Breast epithelium (tissue), 4 donors: ENCODE data around the gene ARHGDIA. TPM values are rescaled to one million over a fixed set of nuclear protein-coding genes. Genes with fewer than 3 reads are reported as not detected.
A peak's percentile ranks its signal among the peaks of the same experiment; 100 is the strongest.

Source experiments
- DNase-seq, 2 donors: peaks; one replicate each; pipeline ENCODE4 v3.0.0-alpha.2; 2019; ENCODE audit warnings: low spot score in 2 of 2
- H3K27ac ChIP-seq, 2 donors: fragments of 200-600 bp; sonication (generic) in 1 of 2; one replicate each; pipeline ENCODE4 v1.5.1; 2016 to 2019; ENCODE audit warnings: mild to moderate bottlenecking in 1 of 2
- H3K27me3 ChIP-seq, 2 donors: fragments of 200-600 bp; sonication (generic) in 1 of 2; one replicate each; pipeline versions ENCODE4 v1.5.1 to v1.6.0; 2017 to 2019; ENCODE audit warnings: control low read depth in 1 of 2, mild to moderate bottlenecking in 1 of 2
- H3K36me3 ChIP-seq: fragments of 200-600 bp; one replicate; pipeline ENCODE4 v1.5.1; 2019
- H3K4me1 ChIP-seq, 2 donors: fragments of 200-600 bp; sonication (generic); one replicate each; pipeline ENCODE4 v1.5.1; 2016 to 2019; ENCODE audit warnings: control low read depth in 1 of 2
- H3K4me3 ChIP-seq, 3 donors: fragments of 200-600 bp; sonication (generic); 1 replicate in 2 of 3; 2 replicates in 1 of 3; pipeline ENCODE4 v1.5.1; 2016 to 2019; ENCODE audit warnings: mild to moderate bottlenecking in 3 of 3, moderate library complexity in 2 of 3
- H3K9me3 ChIP-seq, 2 donors: fragments of 200-600 bp; sonication (generic) in 1 of 2; one replicate each; pipeline ENCODE4 v1.5.1; 2016 to 2019; ENCODE audit warnings: control low read depth in 1 of 2
- POLR2A ChIP-seq: fragments of 450-650 bp; IDR thresholded peaks from one replicate; pipeline ENCODE4 v1.6.1; 2016; ENCODE audit warnings: antibody characterized with exemption, mild to moderate bottlenecking, moderate library complexity
- POLR2AphosphoS5 ChIP-seq, 3 donors: sonication (generic); formaldehyde crosslinking; IDR thresholded peaks; one replicate each; pipeline ENCODE4 v1.6.1; 2017; ENCODE audit warnings: antibody characterized with exemption in 3 of 3
- intact Hi-C: fragments of 100-400 bp; cut with DNase I; formaldehyde crosslinking; loops from one replicate; pipeline ENCODE4 v1.15.1; 2023; ENCODE audit warnings: low total_unique reads
- total RNA-seq, 3 donors: library from RNA; depleted of rRNA; stranded (reverse); fragments of >200 nt; gene quantifications; one replicate each; pipeline ENCODE4 v1.1.0, GENCODE V29; 2016
- TF ChIP-seq, protein P1 (sequence below), 3 donors: fragments of 450-650 bp; IDR thresholded peaks; one replicate each; pipeline ENCODE4 v1.5.1; 2016 to 2017; ENCODE audit warnings: antibody characterized with exemption in 3 of 3, mild to moderate bottlenecking in 3 of 3, moderate library complexity in 3 of 3

Gene ARHGDIA
- total RNA-seq, 3 donors from 2014 or later = 67.0 to 135 (median 124) TPM

- Histone ChIP-seq H3K27ac (peak overlapping the region; percentile 82 to 90), H3K9me3 (no peaks in the 10 kb centered on the region), H3K4me3 (peak overlapping the region; percentile 81 to 97 (median 82)), H3K36me3 (no peaks in the 10 kb centered on the region), H3K4me1 (peaks cover 4 to 16% of the 10 kb centered on the region in 2 donors), H3K27me3 (no peaks in the 10 kb centered on the region)
- intact Hi-C loops = no loop called here
- TF ChIP-seq, protein P1, sequence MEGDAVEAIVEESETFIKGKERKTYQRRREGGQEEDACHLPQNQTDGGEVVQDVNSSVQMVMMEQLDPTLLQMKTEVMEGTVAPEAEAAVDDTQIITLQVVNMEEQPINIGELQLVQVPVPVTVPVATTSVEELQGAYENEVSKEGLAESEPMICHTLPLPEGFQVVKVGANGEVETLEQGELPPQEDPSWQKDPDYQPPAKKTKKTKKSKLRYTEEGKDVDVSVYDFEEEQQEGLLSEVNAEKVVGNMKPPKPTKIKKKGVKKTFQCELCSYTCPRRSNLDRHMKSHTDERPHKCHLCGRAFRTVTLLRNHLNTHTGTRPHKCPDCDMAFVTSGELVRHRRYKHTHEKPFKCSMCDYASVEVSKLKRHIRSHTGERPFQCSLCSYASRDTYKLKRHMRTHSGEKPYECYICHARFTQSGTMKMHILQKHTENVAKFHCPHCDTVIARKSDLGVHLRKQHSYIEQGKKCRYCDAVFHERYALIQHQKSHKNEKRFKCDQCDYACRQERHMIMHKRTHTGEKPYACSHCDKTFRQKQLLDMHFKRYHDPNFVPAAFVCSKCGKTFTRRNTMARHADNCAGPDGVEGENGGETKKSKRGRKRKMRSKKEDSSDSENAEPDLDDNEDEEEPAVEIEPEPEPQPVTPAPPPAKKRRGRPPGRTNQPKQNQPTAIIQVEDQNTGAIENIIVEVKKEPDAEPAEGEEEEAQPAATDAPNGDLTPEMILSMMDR (IDR thresholded peaks at IDR 0.05) = no peak
- TF ChIP-seq POLR2AphosphoS5 (IDR thresholded peaks at IDR 0.05) = no peak
- TF ChIP-seq POLR2A = no peak
- no peak for DNase-seq
Observed at GRCh38 chr17:81831957-81832607, 39.1 kb downstream of the ARHGDIA start.

GRCh38 chr17:81831563-81831956 is 39.6 kb downstream of the ARHGDIA start:
- Histone ChIP-seq H3K4me1 (peaks cover 4 to 16% of the 10 kb centered on the region in 2 donors), H3K36me3 (no peaks in the 10 kb centered on the region), H3K27ac (peak overlapping the region; percentile 82 to 90), H3K27me3 (no peaks in the 10 kb centered on the region), H3K4me3 (peak overlapping the region in 1 of 3 donors; percentile 97), H3K9me3 (no peaks in the 10 kb centered on the region)
- TF ChIP-seq POLR2AphosphoS5 (IDR thresholded peaks at IDR 0.05) = no peak
- intact Hi-C loops = no loop called here
- no peak for DNase-seq

DNA sequence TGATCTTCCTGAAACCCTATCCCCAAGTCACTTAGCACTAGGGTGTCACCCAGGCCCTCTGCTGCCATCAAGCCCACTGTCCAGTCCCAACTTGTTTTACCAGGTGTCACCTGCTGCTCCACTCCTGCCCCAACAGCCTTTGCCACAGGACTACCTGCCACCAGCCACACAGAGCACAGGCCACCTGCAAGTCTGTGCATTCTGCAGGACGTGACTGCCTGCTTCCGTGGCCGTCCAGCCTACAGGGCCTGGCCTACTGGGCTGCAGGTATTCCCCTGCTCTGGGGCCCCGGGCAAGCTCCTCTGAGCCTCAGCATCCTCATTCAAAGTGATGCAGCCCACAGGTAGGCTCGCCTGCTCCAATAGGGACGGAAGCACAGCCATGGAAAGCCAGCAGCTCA is 41.3 kb downstream of the ARHGDIA start:
- intact Hi-C loops = no loop called here

GRCh38 chr17:81828656-81829055 is 42.5 kb downstream of the ARHGDIA start:
- H3K9me3 ChIP-seq = no peaks in the 10 kb centered on the region
- no peaks in the 10 kb centered on the region for H3K36me3 ChIP-seq
- DNase-seq = no peak
- H3K27me3 ChIP-seq = no peaks in the 10 kb centered on the region
- peaks cover 3 to 11% of the 10 kb centered on the region in 2 donors for H3K4me1 ChIP-seq
- no peak overlapping the region for H3K27ac ChIP-seq
- H3K4me3 ChIP-seq = no peak overlapping the region
- intact Hi-C loops = no loop called here
- TF ChIP-seq POLR2A = no peak
- no peak for TF ChIP-seq POLR2AphosphoS5 (IDR thresholded peaks at IDR 0.05)
- TF ChIP-seq, protein P1 (IDR thresholded peaks at IDR 0.05) = no peak

More for the DNA sequence above, 41.3 kb downstream of the ARHGDIA start:
- no peak for TF ChIP-seq POLR2AphosphoS5 (IDR thresholded peaks at IDR 0.05)
- no peak for TF ChIP-seq POLR2A
- TF ChIP-seq, protein P1 (IDR thresholded peaks at IDR 0.05) = no peak
- Histone ChIP-seq H3K4me3 (no peak overlapping the region), H3K9me3 (no peaks in the 10 kb centered on the region), H3K27me3 (no peaks in the 10 kb centered on the region), H3K36me3 (no peaks in the 10 kb centered on the region), H3K27ac (no peak overlapping the region), H3K4me1 (peaks cover 4 to 16% of the 10 kb centered on the region in 2 donors)
- DNase-seq = no peak

GRCh38 chr17:81825841-81826466 is 45.2 kb downstream of the ARHGDIA start:
- Histone ChIP-seq H3K36me3 (no peaks in the 10 kb centered on the region), H3K27me3 (no peaks in the 10 kb centered on the region)
- TF ChIP-seq POLR2A (no peak), POLR2AphosphoS5 (IDR thresholded peaks at IDR 0.05) (no peak)
- TF ChIP-seq, protein P1 (IDR thresholded peaks at IDR 0.05) = no peak

More at GRCh38 chr17:81825841-81826466, 45.2 kb downstream of the ARHGDIA start:
- Histone ChIP-seq H3K27ac (no peak overlapping the region), H3K4me3 (no peak overlapping the region), H3K9me3 (no peaks in the 10 kb centered on the region), H3K4me1 (peaks cover 7 to 11% of the 10 kb centered on the region in 2 donors)
- no peak for DNase-seq
- intact Hi-C loops = no loop called here
